A549 (cell line): ENCODE data around the gene RNF220.

Experiments
- CEBPB ChIP-seq, 2 experiments: fragments of >200 bp in 1 of 2; sonication (Bioruptor Twin) in 1 of 2; formaldehyde crosslinking in 1 of 2; IDR thresholded peaks; 2 replicates each; pipeline ENCODE4 v1.6.1; 2012 to 2016
- CHD4 ChIP-seq: fragments of 200-600 bp; sonication (generic); IDR thresholded peaks from 2 replicates; pipeline ENCODE4 v1.6.1; 2016; ENCODE audit warnings: antibody characterized with exemption, mild to moderate bottlenecking, borderline replicate concordance
- CTCF ChIP-seq: fragments of >200 bp; sonication (Bioruptor Twin); formaldehyde crosslinking; IDR thresholded peaks from 3 replicates; pipeline ENCODE4 v1.5.1; 2016
- JUN ChIP-seq, 2 experiments: fragments of >200 bp; sonication (Bioruptor Twin); formaldehyde crosslinking; IDR thresholded peaks; 2 replicates in 1 of 2; 3 replicates in 1 of 2; pipeline ENCODE4 v1.6.1; 2016 to 2017

DNA sequence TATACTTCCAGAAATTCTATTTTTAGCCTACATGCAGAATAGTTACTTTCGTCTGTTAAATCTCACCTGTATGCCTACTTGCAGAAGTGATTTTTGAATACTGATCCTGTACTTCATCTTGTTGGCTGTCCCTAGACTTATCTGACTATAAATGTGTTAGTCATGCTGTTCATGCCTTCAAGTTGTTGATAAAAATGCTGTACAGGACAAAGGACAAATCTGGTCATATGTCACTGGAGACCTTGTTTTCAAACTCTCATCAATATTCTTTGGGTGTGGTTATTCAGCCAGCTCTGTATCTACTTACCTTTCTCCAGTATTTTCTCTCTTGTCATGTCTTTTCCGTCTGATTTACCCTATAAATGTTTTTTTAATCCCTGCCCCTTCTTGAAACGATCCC is 132.9 kb downstream of the RNF220 start:
- TF ChIP-seq CHD4 (no peak), JUN (IDR thresholded peaks at IDR 0.05) (no peak), CTCF (no peak), CEBPB (IDR thresholded peaks at IDR 0.05) (no peak)
